Osteocyte (in vitro differentiated cells): ENCODE data around the gene FAM234B. TPM values are rescaled to one million over a fixed set of nuclear protein-coding genes. Genes with fewer than 3 reads are reported as not detected.

ENCODE experiments used
- DNase-seq: peaks from one replicate; pipeline ENCODE4 v3.0.0; 2021; ENCODE audit warnings: mixed read lengths; ENCODE audit not compliant: unreplicated experiment; ENCODE audit errors: extremely low spot score
- H3K27ac Mint-ChIP-seq: one replicate; pipeline ENCODE4 v1.8.0; 2021; ENCODE audit warnings: mild to moderate bottlenecking, mixed read lengths; ENCODE audit not compliant: unreplicated experiment
- H3K27me3 Mint-ChIP-seq: one replicate; pipeline ENCODE4 v1.8.0; 2021; ENCODE audit warnings: mixed read lengths; ENCODE audit not compliant: unreplicated experiment
- H3K36me3 Mint-ChIP-seq: one replicate; pipeline ENCODE4 v1.8.0; 2021; ENCODE audit warnings: mixed read lengths; ENCODE audit not compliant: unreplicated experiment
- H3K4me1 Mint-ChIP-seq: one replicate; pipeline ENCODE4 v1.8.0; 2021; ENCODE audit warnings: mixed read lengths; ENCODE audit not compliant: unreplicated experiment
- H3K4me3 Mint-ChIP-seq: one replicate; pipeline ENCODE4 v1.8.0; 2021; ENCODE audit warnings: mild to moderate bottlenecking, moderate library complexity, mixed read lengths; ENCODE audit not compliant: unreplicated experiment
- H3K9me3 Mint-ChIP-seq: one replicate; pipeline ENCODE4 v1.8.0; 2021; ENCODE audit warnings: mixed read lengths; ENCODE audit not compliant: unreplicated experiment
- total RNA-seq: library from RNA; stranded (reverse); gene quantifications from 2 replicates; pipeline ENCODE4 v1.2.1, GENCODE V29; 2021
- TF ChIP-seq, protein P1 (sequence below): fragments of 200-600 bp; sonication (generic); IDR thresholded peaks from 2 replicates; pipeline ENCODE4 v1.5.0; 2021; ENCODE audit warnings: antibody characterized with exemption, mild to moderate bottlenecking, moderate library complexity

Gene FAM234B
- total RNA-seq, 1 donor from 2014 or later: 5.0 TPM

DNA sequence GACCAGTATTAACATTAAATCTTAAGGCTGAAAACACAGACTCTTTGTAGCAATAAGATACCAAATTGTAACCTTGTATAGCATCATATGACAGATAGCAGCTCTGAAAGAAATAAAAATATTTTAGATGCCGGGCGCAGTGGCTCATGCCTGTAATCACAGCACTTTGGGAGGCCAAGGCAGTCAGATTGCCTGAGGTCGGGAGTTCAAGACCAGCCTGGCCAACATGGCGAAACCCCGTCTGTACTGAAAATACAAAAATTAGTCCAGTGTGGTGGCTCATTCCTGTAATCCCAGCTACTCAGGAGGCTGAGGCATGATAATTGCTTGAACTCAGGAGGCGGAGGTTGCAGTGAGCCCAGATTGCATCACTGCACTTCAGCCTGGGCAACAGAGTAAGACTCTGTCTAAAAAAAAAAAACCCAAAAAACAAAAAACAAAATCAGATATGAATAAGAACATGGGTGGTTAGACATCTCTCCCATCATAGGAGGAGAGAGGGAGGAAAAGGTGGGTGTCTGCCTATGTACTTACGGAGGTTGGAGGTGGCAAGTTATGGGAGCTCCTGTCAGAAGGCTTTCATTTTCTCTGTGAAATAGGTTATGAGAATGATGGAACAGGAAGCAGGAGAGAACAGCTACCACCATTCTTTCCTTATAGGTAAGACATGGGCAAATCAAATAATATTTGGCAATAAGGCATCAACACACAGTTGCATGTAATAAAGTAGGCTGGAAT lies 36.5 kb upstream of the FAM234B start:
- no peak overlapping the region for H3K27ac Mint-ChIP-seq
- TF ChIP-seq, protein P1, sequence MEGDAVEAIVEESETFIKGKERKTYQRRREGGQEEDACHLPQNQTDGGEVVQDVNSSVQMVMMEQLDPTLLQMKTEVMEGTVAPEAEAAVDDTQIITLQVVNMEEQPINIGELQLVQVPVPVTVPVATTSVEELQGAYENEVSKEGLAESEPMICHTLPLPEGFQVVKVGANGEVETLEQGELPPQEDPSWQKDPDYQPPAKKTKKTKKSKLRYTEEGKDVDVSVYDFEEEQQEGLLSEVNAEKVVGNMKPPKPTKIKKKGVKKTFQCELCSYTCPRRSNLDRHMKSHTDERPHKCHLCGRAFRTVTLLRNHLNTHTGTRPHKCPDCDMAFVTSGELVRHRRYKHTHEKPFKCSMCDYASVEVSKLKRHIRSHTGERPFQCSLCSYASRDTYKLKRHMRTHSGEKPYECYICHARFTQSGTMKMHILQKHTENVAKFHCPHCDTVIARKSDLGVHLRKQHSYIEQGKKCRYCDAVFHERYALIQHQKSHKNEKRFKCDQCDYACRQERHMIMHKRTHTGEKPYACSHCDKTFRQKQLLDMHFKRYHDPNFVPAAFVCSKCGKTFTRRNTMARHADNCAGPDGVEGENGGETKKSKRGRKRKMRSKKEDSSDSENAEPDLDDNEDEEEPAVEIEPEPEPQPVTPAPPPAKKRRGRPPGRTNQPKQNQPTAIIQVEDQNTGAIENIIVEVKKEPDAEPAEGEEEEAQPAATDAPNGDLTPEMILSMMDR: no peak
- H3K4me3 Mint-ChIP-seq: no peak overlapping the region
- no peaks in the 10 kb centered on the region for H3K4me1 Mint-ChIP-seq
- DNase-seq: no peak
- peaks cover under 1% of the 10 kb centered on the region for H3K36me3 Mint-ChIP-seq
- H3K9me3 Mint-ChIP-seq: no peaks in the 10 kb centered on the region
- H3K27me3 Mint-ChIP-seq: no peaks in the 10 kb centered on the region

DNA sequence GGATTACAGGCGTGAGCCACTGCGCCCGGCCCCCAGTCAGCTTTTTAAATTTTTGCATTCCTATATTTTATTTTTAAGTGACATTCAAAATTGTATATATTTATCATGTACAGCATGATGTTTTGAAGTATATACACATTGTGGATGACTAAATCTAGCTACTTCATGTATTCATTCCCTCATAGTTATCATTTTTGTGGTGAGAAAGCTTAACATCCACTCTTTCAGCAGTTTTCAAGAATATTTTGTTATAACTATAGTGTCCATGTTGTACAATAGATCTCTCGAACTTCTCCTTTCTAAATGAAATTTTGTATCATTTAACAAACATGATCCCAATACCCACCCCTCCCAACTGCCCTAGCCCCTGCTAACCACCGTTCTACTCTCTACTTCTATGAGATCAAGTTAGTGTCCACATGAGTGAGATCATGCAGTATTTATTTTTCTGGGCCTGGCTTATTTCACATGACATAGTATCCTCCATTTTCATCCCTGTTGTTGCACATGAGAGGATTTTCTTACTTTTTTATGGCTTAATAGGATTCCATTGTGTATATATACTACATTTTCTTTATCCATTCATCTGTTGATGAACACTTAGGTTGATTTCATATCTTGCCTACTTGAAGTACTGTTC lies 35.3 kb upstream of the FAM234B start:
- Mint-ChIP-seq H3K27me3 (no peaks in the 10 kb centered on the region), H3K36me3 (no peaks in the 10 kb centered on the region), H3K4me3 (no peak overlapping the region), H3K9me3 (no peaks in the 10 kb centered on the region), H3K4me1 (no peaks in the 10 kb centered on the region), H3K27ac (no peak overlapping the region)
- DNase-seq: no peak
- TF ChIP-seq, protein P1: no peak

DNA sequence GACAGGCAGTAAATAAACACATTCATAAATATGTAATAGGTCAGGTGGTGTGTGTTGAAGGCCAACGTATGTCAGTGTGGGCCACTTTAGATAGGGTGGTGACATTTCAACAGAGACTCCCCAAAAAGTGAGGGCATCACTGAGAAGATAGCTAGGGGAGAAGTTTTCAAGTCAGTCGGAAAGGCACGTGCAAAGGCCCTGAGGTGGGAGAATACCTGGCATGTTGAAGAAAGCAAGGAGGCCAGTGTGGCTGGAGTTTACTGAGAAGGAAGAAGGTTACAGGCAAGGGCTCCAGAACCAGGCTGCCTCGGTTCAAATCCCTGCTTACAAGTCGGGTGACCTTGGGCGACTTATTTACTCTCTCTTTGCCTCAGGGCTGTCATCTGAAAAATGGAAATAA lies 33.1 kb upstream of the FAM234B start:
- Mint-ChIP-seq H3K9me3 (no peaks in the 10 kb centered on the region), H3K27me3 (peaks cover 10% of the 10 kb centered on the region), H3K27ac (no peak overlapping the region), H3K36me3 (no peaks in the 10 kb centered on the region), H3K4me3 (no peak overlapping the region), H3K4me1 (no peaks in the 10 kb centered on the region)
- no peak for DNase-seq
- TF ChIP-seq, protein P1: no peak

DNA sequence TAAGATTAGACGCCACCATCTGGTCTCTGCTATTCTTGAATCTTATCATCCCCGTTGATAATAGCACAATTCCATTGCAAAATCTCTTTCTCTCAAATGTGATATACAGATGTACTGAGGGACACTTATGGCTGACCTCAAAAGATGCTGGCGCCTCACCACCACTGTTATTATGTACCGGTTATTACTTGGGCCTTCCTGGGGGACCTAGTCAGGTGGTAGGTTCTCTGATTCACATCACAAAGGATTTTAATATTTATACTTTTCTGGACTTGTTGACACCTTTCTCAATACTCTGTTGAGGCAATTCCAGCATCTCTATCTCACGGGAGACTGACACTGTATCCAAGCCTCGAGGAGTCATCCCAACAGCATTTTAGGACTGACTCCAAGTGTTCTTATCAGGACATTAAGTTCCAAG lies 21.3 kb upstream of the FAM234B start:
- H3K27ac Mint-ChIP-seq: no peak overlapping the region
- H3K27me3 Mint-ChIP-seq: peaks cover 16% of the 10 kb centered on the region
- no peak overlapping the region for H3K4me3 Mint-ChIP-seq
- no peaks in the 10 kb centered on the region for H3K36me3 Mint-ChIP-seq
- peaks cover 9% of the 10 kb centered on the region for H3K4me1 Mint-ChIP-seq
- DNase-seq: no peak
- TF ChIP-seq, protein P1: no peak
- H3K9me3 Mint-ChIP-seq: no peaks in the 10 kb centered on the region

DNA sequence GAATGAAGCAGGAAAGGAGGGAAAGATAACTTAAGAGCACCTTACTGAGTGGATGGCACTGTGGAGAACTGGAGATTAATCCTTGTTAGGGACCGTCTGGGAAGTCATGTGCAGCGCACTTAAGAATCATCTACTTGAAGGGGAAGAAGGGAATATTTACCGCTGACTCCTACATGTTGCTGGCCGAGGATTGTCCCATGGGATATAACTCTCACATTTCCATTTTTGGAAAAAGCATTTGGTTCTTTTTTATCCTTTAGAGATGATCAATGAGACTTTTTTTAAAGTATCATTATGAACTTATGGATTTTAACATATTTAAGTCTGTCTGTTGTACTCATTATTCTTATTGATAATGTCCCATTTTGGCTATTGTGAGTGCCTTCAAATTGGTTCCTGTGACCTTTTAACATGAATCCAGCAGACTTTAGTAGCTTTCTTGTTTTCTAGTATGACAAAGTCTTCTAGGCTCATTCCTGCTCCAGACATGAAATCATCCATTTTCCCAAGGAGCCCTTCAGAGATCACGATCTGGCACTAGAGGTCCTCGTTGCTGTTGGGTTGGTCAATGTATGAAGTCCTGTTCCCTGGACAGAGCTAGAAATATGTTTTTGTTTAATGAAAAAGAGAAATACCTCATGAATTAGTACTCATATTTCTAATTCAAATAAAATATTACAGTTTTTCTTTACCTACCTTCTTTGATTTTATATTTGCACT lies 20.2 kb upstream of the FAM234B start:
- TF ChIP-seq, protein P1: peak; percentile 59
- no peaks in the 10 kb centered on the region for H3K9me3 Mint-ChIP-seq

More for the DNA sequence above, 20.2 kb upstream of the FAM234B start:
- DNase-seq: no peak
- Mint-ChIP-seq H3K27me3 (peaks cover 9% of the 10 kb centered on the region), H3K4me1 (peaks cover 9% of the 10 kb centered on the region), H3K4me3 (no peak overlapping the region), H3K36me3 (no peaks in the 10 kb centered on the region), H3K27ac (no peak overlapping the region)
